SH-SY5Y (cell line): Measurements from ENCODE around the gene SIK3.

Experiments used
- GATA2 ChIP-seq: IDR thresholded peaks from 2 replicates; pipeline ENCODE4 v1.6.1; 2011; ENCODE audit warnings: mild to moderate bottlenecking, low read depth, low read length
- GATA3 ChIP-seq: IDR thresholded peaks from 2 replicates; pipeline ENCODE4 v1.6.1; 2011; ENCODE audit warnings: low read depth, mild to moderate bottlenecking, low read length, moderate library complexity

DNA sequence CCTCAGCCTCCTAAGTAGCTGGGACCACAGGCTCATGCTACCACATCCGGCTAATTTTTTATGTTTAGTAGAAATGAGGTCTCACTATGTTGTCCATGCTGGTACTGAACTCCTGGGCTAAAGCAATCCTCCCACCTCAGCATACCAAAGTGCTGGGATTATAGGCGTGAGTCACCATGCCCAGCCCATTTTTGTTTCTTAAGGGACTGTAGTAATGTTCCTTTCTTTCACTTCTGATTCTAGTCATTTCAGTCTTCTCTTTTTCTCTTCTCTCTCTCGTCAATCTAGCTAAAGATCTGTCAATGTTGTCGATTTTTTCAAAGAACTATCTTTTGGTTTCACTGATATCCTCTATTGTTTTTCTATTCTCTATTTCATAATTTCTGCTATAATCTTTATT, 149.8 kb downstream of the SIK3 start:
- TF ChIP-seq GATA3: no peak
- TF ChIP-seq GATA2: no peak
